AG09309 (cell line): ENCODE measurements around the gene TNFSF10.

Source experiments
- DNase-seq: peaks from one replicate; pipeline ENCODE4 v3.0.0-alpha.2; 2010; ENCODE audit warnings: low read depth
- H3K4me3 ChIP-seq: 2 replicates; pipeline ENCODE4 v1.5.1; 2011; ENCODE audit warnings: mild to moderate bottlenecking, low read depth, low read length, moderate library complexity; ENCODE audit not compliant: control insufficient read depth
- CTCF ChIP-seq: IDR thresholded peaks from 2 replicates; pipeline ENCODE4 v1.5.1; 2011; ENCODE audit warnings: mild to moderate bottlenecking, low read depth, low read length, inconsistent platforms; ENCODE audit not compliant: insufficient read depth, control insufficient read depth; ENCODE audit errors: missing control alignments

TNFSF10 gene

DNA sequence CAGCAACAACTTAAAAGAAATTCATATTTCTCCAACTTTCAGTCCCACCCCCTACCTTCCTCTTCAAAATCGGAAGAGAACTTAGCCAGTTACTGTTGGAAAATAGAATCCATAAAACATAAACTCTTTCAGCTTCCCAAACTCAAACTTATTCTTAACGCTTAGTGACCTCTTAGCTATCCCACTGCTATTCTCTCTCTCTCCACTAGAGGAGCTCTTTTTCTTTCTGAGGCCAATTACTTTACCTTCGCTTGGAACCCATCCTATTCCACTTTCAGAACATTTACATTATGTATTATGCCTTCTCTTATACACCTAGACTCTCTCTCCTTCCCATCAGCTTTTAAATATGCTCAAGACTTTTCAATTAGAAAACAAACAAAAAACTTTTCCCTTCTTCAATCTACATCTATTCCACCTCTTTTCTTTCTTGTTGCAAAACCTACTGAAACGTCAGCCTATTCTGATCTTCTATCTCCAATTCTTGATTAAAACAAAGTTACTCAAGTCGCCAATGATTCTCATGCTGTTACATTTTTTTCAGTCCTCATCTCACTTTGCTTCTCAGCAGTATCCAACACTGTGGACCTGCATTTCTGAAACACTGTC is 61.6 kb downstream of the TNFSF10 start:
- H3K4me3 ChIP-seq, result no peak overlapping the region
- peak; percentile 85 for TF ChIP-seq CTCF
- no peak for DNase-seq

GRCh38 chr3:172456404-172456803 is 66.8 kb downstream of the TNFSF10 start:
- H3K4me3 ChIP-seq, result no peak overlapping the region
- TF ChIP-seq CTCF, result no peak
- no peak for DNase-seq
